Testis (tissue), 2 donors: ENCODE data around the gene NMNAT3.

Experiments
- CTCF ChIP-seq, 3 experiments: fragments of 450-650 bp in 2 of 3; fragments of 200-600 bp in 1 of 3; sonication (generic) in 1 of 3; IDR thresholded peaks; one replicate each; pipeline ENCODE4 v1.5.1; 2016 to 2019; ENCODE audit warnings: antibody characterized with exemption in 3 of 3, mild to moderate bottlenecking in 2 of 3, moderate library complexity in 1 of 3
- POLR2A ChIP-seq: fragments of 450-650 bp; IDR thresholded peaks from one replicate; pipeline ENCODE4 v1.6.1; 2017; ENCODE audit warnings: antibody characterized with exemption, mild to moderate bottlenecking, moderate library complexity

- TF ChIP-seq CTCF (IDR thresholded peaks at IDR 0.05) (no peak), POLR2A (no peak)
These were observed 99.9 kb downstream of the NMNAT3 start for GRCh38 chr3:139577909-139578308.
